Measurements from ENCODE around the gene SSH2.

The SSH2 gene

GRCh38 chr17:29713626-29714025 is 216.4 kb downstream of the SSH2 start:
- H3K36me3 ChIP-seq = no peaks in the 10 kb centered on the region; the same call in 1 of the 2 replicates
- H3K27me3 ChIP-seq (ENCODE audit: insufficient read depth, low read depth, severe bottlenecking) = no peaks in the 10 kb centered on the region
- H3K4me3 ChIP-seq (ENCODE audit: low read depth, low read length) = no peak overlapping the region

GRCh38 chr17:29711588-29712385 is 218.2 kb downstream of the SSH2 start:
- no peaks in the 10 kb centered on the region for H3K9me3 ChIP-seq (ENCODE audit: severe bottlenecking)

More at GRCh38 chr17:29713626-29714025, 216.4 kb downstream of the SSH2 start:
- no peak overlapping the region for H3K27ac ChIP-seq
- TF ChIP-seq CTCF (IDR thresholded peaks at IDR 0.05; ENCODE audit: low read depth, low read length) = no peak
- no peaks in the 10 kb centered on the region for H3K9me3 ChIP-seq (ENCODE audit: severe bottlenecking)
- no peak for DNase-seq

GRCh38 chr17:29710891-29711418 is 219.1 kb downstream of the SSH2 start:
- no peak overlapping the region for H3K27ac ChIP-seq
- H3K4me3 ChIP-seq (ENCODE audit: low read depth, low read length) = no peak overlapping the region
- no peaks in the 10 kb centered on the region for H3K27me3 ChIP-seq (ENCODE audit: insufficient read depth, low read depth, severe bottlenecking)
- no peaks in the 10 kb centered on the region for H3K9me3 ChIP-seq (ENCODE audit: severe bottlenecking)
- H3K36me3 ChIP-seq = no peaks in the 10 kb centered on the region
- TF ChIP-seq CTCF (IDR thresholded peaks at IDR 0.05; ENCODE audit: low read depth, low read length) = no peak
- DNase-seq = peak; percentile 13

More at GRCh38 chr17:29711588-29712385, 218.2 kb downstream of the SSH2 start:
- no peaks in the 10 kb centered on the region for H3K36me3 ChIP-seq
- DNase-seq = no peak
- H3K4me3 ChIP-seq (ENCODE audit: low read depth, low read length) = no peak overlapping the region
- H3K27ac ChIP-seq = no peak overlapping the region
- no peak for TF ChIP-seq CTCF (IDR thresholded peaks at IDR 0.05; ENCODE audit: low read depth, low read length)
- no peaks in the 10 kb centered on the region for H3K27me3 ChIP-seq (ENCODE audit: insufficient read depth, low read depth, severe bottlenecking)

- Histone ChIP-seq H3K9me3 (ENCODE audit: severe bottlenecking) (no peaks in the 10 kb centered on the region), H3K4me3 (ENCODE audit: low read depth, low read length) (no peak overlapping the region), H3K27ac (no peak overlapping the region), H3K27me3 (ENCODE audit: insufficient read depth, low read depth, severe bottlenecking) (no peaks in the 10 kb centered on the region), H3K36me3 (no peaks in the 10 kb centered on the region)
- TF ChIP-seq CTCF (IDR thresholded peaks at IDR 0.05; ENCODE audit: low read depth, low read length) = no peak
- DNase-seq = no peak
Measured at GRCh38 chr17:29710520-29710884, 219.5 kb downstream of the SSH2 start.

- H3K27me3 ChIP-seq (ENCODE audit: insufficient read depth, low read depth, severe bottlenecking) = no peaks in the 10 kb centered on the region
- H3K4me3 ChIP-seq (ENCODE audit: low read depth, low read length) = no peak overlapping the region
- H3K9me3 ChIP-seq (ENCODE audit: severe bottlenecking) = no peaks in the 10 kb centered on the region
- H3K36me3 ChIP-seq = no peaks in the 10 kb centered on the region
- TF ChIP-seq CTCF (IDR thresholded peaks at IDR 0.05; ENCODE audit: low read depth, low read length) = no peak
- no peak for DNase-seq
- no peak overlapping the region for H3K27ac ChIP-seq
Measured at GRCh38 chr17:29709866-29710519, 220.0 kb downstream of the SSH2 start.

All from WERI-Rb-1 (cell line).